ENCODE results near the gene STAM2. TPM values are rescaled to one million over a fixed set of nuclear protein-coding genes. Genes with fewer than 3 reads are reported as not detected.
A peak's percentile ranks its signal among the peaks of the same experiment; 100 is the strongest.

STAM2 gene
- total and polyA plus RNA-seq, 2 of the 13 experiments (the other 11 are each of a cell fraction or from before 2014, with no cell fraction given) = 14.7 to 24.1 TPM

GRCh38 chr2:152099367-152100050, 76.1 kb downstream of the STAM2 start (continued):
- TF ChIP-seq ZNF510 (CRISPR knock-in tag; IDR thresholded peaks at IDR 0.05; ENCODE audit: low read depth) (no peak), NFE2L1 (CRISPR knock-in tag; IDR thresholded peaks at IDR 0.05; ENCODE audit: borderline replicate concordance) (no peak), DPF2 (CRISPR knock-in tag; IDR thresholded peaks at IDR 0.05; ENCODE audit: borderline replicate concordance, low read depth) (no peak), FOSL1 (CRISPR knock-in tag; IDR thresholded peaks at IDR 0.05; ENCODE audit: borderline replicate concordance) (no peak), PTBP1 (IDR thresholded peaks at IDR 0.05; ENCODE audit: low read depth, low read length, poor library complexity, severe bottlenecking) (no peak), ZNF710 (CRISPR knock-in tag; IDR thresholded peaks at IDR 0.05; ENCODE audit: borderline replicate concordance) (no peak), ZNF878 (CRISPR knock-in tag; IDR thresholded peaks at IDR 0.05) (no peak), MIER3 (CRISPR knock-in tag; IDR thresholded peaks at IDR 0.05; ENCODE audit: borderline replicate concordance) (no peak), FLYWCH1 (CRISPR knock-in tag; IDR thresholded peaks at IDR 0.05) (no peak), PHF21A (CRISPR knock-in tag; IDR thresholded peaks at IDR 0.05) (no peak), NFATC3 (CRISPR knock-in tag; IDR thresholded peaks at IDR 0.05) (0 out of 2 replicates have a peak, but pooled peaks have one; percentile 47), ZNF558 (CRISPR knock-in tag; IDR thresholded peaks at IDR 0.05; ENCODE audit: borderline replicate concordance) (no peak), ZNF841 (CRISPR knock-in tag; IDR thresholded peaks at IDR 0.05; ENCODE audit: borderline replicate concordance) (no peak), ZNF547 (CRISPR knock-in tag; IDR thresholded peaks at IDR 0.05) (no peak), TRAFD1 (CRISPR knock-in tag; IDR thresholded peaks at IDR 0.05; ENCODE audit: borderline replicate concordance) (no peak), ZNF275 (CRISPR knock-in tag; IDR thresholded peaks at IDR 0.05; ENCODE audit: borderline replicate concordance) (no peak), ZNF598 (CRISPR knock-in tag; IDR thresholded peaks at IDR 0.05; ENCODE audit: borderline replicate concordance) (peak; percentile 69; the same call in 1 of the 2 replicates), ATF5 (CRISPR knock-in tag; IDR thresholded peaks at IDR 0.05; ENCODE audit: low read depth) (no peak), ZFP91 (CRISPR knock-in tag; IDR thresholded peaks at IDR 0.05; ENCODE audit: borderline replicate concordance) (peak; percentile 75; the same call in 1 of the 2 replicates), TOPORS (CRISPR knock-in tag; IDR thresholded peaks at IDR 0.05) (no peak), ZSCAN22 (CRISPR knock-in tag; IDR thresholded peaks at IDR 0.05) (no peak)
